MCF 10A (cell line): Measurements from ENCODE around the gene TTC7B. TPM values are rescaled to one million over a fixed set of nuclear protein-coding genes. Genes with fewer than 3 reads are reported as not detected.
"Not testable (repeated sequence)": the region's sequence is repeated elsewhere in the genome, so short reads cannot be mapped to it uniquely, and the experiment has no call there.

Experiments
- BruUV-seq: library from RNA; stranded (reverse); fragments of 400-500 nt; replicated peaks from 2 replicates; lab custom pipeline; 2021; lab: Mats Ljungman, UMichigan
- CTCF ChIA-PET: fragments of 300-600 bp; sonication (Branson Sonifier 250); formaldehyde crosslinking; extraction: SDS; loops from one replicate; lab custom pipeline; 2021; ENCODE audit warnings: antibody characterized with exemption, inconsistent platforms; lab: Yijun Ruan, JAX
- POLR2A ChIA-PET: fragments of 300-600, 350-650 bp; sonication (Branson Sonifier 250); formaldehyde crosslinking; extraction: SDS; loops from one replicate; lab custom pipeline; 2020; ENCODE audit warnings: antibody characterized with exemption, inconsistent platforms; lab: Yijun Ruan, JAX
- DNase-seq: peaks from one replicate; pipeline ENCODE4 v3.0.0-alpha.2; 2018; ENCODE audit not compliant: unreplicated experiment
- H3K27ac Mint-ChIP-seq: one replicate; pipeline ENCODE4 v1.8.0; 2022; ENCODE audit warnings: mild to moderate bottlenecking, low read depth, mixed read lengths; ENCODE audit not compliant: unreplicated experiment
- H3K27me3 Mint-ChIP-seq: one replicate; pipeline ENCODE4 v1.8.0; 2022; ENCODE audit warnings: mixed read lengths; ENCODE audit not compliant: insufficient read depth, unreplicated experiment
- H3K36me3 Mint-ChIP-seq: one replicate; pipeline ENCODE4 v1.8.0; 2022; ENCODE audit warnings: mild to moderate bottlenecking, moderate library complexity, mixed read lengths; ENCODE audit not compliant: insufficient read depth, unreplicated experiment
- H3K4me1 Mint-ChIP-seq: one replicate; pipeline ENCODE4 v1.8.0; 2022; ENCODE audit warnings: mixed read lengths; ENCODE audit not compliant: insufficient read depth, unreplicated experiment
- H3K4me3 Mint-ChIP-seq: one replicate; pipeline ENCODE4 v1.8.0; 2022; ENCODE audit warnings: mild to moderate bottlenecking, moderate library complexity, mixed read lengths; ENCODE audit not compliant: unreplicated experiment
- H3K9me3 Mint-ChIP-seq: one replicate; pipeline ENCODE4 v1.8.0; 2022; ENCODE audit warnings: mixed read lengths; ENCODE audit not compliant: unreplicated experiment
- intact Hi-C: fragments of 100-400 bp; cut with micrococcal nuclease; formaldehyde crosslinking; loops from 2 replicates; pipeline ENCODE4 v1.14.1; 2022
- total RNA-seq: library from RNA; stranded (reverse); gene quantifications from 2 replicates; pipeline ENCODE4 v1.2.3, GENCODE V29; 2022
- TF ChIP-seq, protein P1 (sequence below): fragments of 200-600 bp; IDR thresholded peaks from one replicate; pipeline ENCODE4 v1.8.0; 2022; ENCODE audit warnings: antibody characterized with exemption, mild to moderate bottlenecking; ENCODE audit not compliant: unreplicated experiment

Gene TTC7B
- total RNA-seq, 1 experiment from 2014 or later = 31.1 TPM

DNA sequence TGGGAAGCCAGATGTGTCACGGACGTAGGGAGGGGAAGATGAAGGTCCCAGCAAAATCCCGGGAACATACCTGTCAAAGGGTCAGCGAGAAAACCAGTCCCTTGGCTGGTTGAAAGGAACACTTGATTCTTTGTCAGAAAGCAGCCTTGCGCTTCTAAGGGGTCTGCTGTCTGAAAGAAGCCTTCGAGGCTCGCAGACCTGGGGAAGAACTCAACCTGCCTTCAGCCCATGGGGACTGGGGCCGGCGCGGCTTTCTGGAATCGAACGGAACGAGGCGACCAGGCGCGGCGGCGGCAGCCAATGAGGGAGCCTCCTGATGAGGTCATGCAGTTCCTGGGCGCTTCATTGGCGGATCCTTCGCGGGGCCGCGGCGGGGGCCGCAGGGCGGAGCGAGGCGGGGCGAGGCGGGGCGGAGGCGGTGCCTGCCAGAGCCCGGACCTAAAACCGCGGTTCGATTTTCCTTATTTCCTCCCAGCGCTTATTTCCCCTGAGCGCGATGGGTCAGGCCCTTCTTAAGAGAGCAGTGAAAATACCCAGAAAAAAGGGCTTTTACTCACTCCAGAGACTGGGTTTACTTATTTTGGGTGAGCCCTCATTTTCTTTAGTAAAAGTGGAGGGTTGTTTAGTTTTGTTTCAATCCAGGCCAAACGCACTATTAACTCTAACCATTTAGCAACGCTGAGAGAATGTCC is 11.8 kb upstream of the TTC7B start:
- POLR2A ChIA-PET = interaction anchor here (1.1 kb wide), 1 partner anchor 33 kb away, joined by 3 read pairs; no protein-coding TSS in a partner anchor
- H3K9me3 Mint-ChIP-seq = peaks cover 8% of the 10 kb centered on the region
- no peak overlapping the region for H3K27ac Mint-ChIP-seq
- intact Hi-C loops = no loop called here
- TF ChIP-seq, protein P1, sequence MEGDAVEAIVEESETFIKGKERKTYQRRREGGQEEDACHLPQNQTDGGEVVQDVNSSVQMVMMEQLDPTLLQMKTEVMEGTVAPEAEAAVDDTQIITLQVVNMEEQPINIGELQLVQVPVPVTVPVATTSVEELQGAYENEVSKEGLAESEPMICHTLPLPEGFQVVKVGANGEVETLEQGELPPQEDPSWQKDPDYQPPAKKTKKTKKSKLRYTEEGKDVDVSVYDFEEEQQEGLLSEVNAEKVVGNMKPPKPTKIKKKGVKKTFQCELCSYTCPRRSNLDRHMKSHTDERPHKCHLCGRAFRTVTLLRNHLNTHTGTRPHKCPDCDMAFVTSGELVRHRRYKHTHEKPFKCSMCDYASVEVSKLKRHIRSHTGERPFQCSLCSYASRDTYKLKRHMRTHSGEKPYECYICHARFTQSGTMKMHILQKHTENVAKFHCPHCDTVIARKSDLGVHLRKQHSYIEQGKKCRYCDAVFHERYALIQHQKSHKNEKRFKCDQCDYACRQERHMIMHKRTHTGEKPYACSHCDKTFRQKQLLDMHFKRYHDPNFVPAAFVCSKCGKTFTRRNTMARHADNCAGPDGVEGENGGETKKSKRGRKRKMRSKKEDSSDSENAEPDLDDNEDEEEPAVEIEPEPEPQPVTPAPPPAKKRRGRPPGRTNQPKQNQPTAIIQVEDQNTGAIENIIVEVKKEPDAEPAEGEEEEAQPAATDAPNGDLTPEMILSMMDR = no peak
- H3K4me1 Mint-ChIP-seq = no peaks in the 10 kb centered on the region
- no peaks in the 10 kb centered on the region for H3K27me3 Mint-ChIP-seq
- H3K4me3 Mint-ChIP-seq = peak overlapping the region; percentile 68
- no peak for DNase-seq
- BruUV-seq = no TSS peak
- peaks cover 6% of the 10 kb centered on the region for H3K36me3 Mint-ChIP-seq
- CTCF ChIA-PET = no interaction called here

DNA sequence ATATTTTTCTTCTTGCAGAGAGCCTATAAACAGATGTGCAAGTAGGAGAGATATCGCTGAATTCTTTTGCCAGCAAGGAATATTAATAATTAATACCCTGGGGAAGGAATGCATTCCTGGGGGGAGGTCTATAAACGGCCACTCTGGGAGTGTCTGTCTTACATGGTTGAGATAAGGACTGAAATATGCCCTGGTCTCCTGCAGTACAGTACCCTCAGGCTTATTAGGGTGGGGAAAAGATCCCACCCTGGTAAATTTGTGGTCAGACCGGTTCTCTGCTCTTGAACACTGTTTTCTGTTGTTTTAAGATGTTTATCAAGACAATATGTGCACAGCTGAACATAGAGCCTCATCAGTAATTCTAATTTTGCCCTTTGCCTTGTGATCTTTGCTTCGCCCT is 7.3 kb upstream of the TTC7B start:
- intact Hi-C loops, DNase-seq, H3K27me3 Mint-ChIP-seq: not testable (repeated sequence)

DNA sequence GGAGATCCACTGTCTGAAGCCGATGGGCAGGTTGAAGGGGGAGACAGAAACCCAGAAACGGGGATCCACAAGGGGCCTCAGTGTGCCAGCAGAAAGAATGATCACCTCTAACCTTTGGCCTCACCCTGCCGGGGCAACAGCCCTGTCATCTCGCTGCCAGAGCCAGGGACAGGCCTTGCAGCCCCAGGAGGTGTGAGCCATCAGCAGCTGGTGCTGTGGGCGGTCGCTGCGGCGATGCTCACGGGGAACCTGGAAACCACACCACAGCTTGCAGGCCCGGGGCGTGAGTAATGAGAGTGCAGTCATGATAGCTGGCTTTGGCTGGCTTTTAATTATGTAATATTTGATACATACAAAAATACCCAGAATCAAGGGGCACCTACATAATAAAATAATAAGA is 4.7 kb upstream of the TTC7B start:
- TF ChIP-seq, protein P1 = no peak
- DNase-seq = peak; percentile 77
- Mint-ChIP-seq H3K27me3 (no peaks in the 10 kb centered on the region), H3K27ac (peak overlapping the region; percentile 37), H3K9me3 (peaks cover 8% of the 10 kb centered on the region), H3K4me1 (peaks cover 6% of the 10 kb centered on the region), H3K4me3 (no peak overlapping the region), H3K36me3 (peaks cover 6% of the 10 kb centered on the region)
- ChIA-PET POLR2A (interaction anchor here (0.7 to 1.5 kb wide), 4 partner anchors 10 to 1002 kb away, joined by 3 to 5 read pairs (median 3); no protein-coding TSS in a partner anchor), CTCF (interaction anchor here (0.6 to 2.9 kb wide), 4 partner anchors 58 to 540 kb away, joined by 3 to 8 read pairs (median 4); no protein-coding TSS in a partner anchor)
- BruUV-seq = no TSS peak
- intact Hi-C loops = no loop called here

More for the DNA sequence above, 7.3 kb upstream of the TTC7B start:
- H3K4me1 Mint-ChIP-seq, H3K36me3 Mint-ChIP-seq, H3K4me3 Mint-ChIP-seq, BruUV-seq, H3K9me3 Mint-ChIP-seq, POLR2A ChIA-PET, H3K27ac Mint-ChIP-seq: not testable (repeated sequence)
- CTCF ChIA-PET = interaction anchor here (0.7 kb wide), 1 partner anchor 12 kb away, joined by 5 read pairs; no protein-coding TSS in a partner anchor

DNA sequence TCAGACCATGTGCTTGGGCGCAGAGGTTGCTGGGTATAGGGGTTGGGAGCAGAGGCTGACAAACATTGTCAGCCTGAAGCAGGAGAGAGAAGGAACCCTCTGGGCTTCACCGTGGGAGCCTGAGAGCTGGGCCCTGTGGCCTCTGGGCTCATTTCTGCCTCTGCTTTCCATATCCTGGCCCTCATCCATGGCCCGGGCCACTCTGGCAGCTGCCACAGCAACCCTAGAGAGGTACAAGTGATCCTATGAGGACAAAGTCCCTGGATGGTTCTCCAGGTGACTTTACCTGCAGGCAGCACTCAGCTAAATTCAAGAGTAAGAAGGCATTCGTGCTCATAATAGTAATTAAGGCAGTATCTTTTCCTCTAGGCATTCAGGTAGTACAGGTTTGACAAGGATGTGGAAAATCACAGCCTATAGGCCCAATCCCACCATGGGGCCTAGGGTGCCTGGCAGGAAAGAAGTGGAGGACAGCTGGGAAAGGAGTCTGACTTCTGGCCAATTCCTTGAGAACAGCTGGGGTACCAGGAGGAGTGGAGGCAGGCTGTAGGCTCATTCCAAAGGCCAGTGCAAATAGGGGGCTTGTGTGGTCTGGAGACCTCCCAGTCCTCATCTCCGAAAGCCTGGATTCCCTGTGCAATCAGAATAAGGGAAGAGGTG is 3.6 kb upstream of the TTC7B start:
- no peaks in the 10 kb centered on the region for H3K27me3 Mint-ChIP-seq
- DNase-seq = no peak
- H3K9me3 Mint-ChIP-seq = peaks cover 8% of the 10 kb centered on the region
- intact Hi-C loops = no loop called here
- no peak overlapping the region for H3K4me3 Mint-ChIP-seq
- BruUV-seq = no TSS peak
- ChIA-PET POLR2A (interaction anchor here (0.7 to 1.4 kb wide), 2 partner anchors 52 to 1003 kb away, joined by 3 read pairs; no protein-coding TSS in a partner anchor), CTCF (interaction anchor here (0.6 to 2.9 kb wide), 6 partner anchors 30 to 353 kb away, joined by 3 to 8 read pairs (median 4); no protein-coding TSS in a partner anchor)
- H3K27ac Mint-ChIP-seq = no peak overlapping the region
- H3K36me3 Mint-ChIP-seq = peaks cover 1% of the 10 kb centered on the region
- TF ChIP-seq, protein P1 = no peak
- peaks cover 15% of the 10 kb centered on the region for H3K4me1 Mint-ChIP-seq
